T47D (cell line): ENCODE data around the gene DNAI4.
A peak's percentile ranks its signal among the peaks of the same experiment; 100 is the strongest.

ENCODE experiments used
- DNase-seq, 2 experiments: peaks; one replicate each; pipeline versions ENCODE4 v3.0.0 to v3.0.0-alpha.2; 2011 to 2012; ENCODE audit warnings: low read depth in 1 of 2, low spot score in 1 of 2
- JUND ChIP-seq: IDR thresholded peaks from 2 replicates; pipeline ENCODE4 v1.6.1; 2012; ENCODE audit warnings: low read depth
- in situ Hi-C: cut with HindIII; loops from 2 replicates; pipeline ENCODE4 v1.10.0; 2016; ENCODE audit warnings: low sequenced_read_pairs, low pct_unique_long_range_greater_than_20kb

Gene DNAI4

DNA sequence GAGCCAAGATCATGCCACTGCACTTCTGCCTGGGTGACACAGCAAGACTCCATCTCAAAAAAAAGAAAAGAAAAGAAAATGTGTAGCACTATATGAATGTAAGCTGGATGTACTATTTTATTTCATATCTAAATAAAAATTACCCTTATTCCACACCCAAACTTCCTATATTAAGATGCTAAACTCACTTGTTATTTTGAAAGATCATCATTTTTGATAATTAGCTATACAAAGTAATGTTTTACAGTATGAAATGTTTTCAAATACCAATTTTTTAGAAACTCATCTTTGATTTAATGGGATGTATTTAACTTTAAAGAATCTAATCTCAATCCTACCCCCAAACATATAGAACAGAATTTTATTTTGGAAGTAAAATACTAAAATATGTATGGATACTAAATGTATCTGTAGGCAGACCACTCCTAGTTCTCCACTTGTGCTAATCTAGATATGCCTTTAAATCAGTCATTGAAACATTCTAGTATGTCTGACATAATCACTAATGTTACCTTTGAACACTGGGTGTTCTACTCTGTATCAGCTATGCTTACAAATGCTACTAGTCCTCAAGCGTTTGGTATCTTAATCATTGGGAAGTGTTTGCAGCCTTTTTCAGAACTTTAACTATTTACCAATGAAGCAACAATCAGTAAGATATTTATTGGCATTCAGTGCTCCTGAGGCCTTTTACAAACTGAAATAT is 13.0 kb upstream of the DNAI4 start:
- no peak for TF ChIP-seq JUND
- DNase-seq = no peak
- in situ Hi-C loops = no loop called here

DNA sequence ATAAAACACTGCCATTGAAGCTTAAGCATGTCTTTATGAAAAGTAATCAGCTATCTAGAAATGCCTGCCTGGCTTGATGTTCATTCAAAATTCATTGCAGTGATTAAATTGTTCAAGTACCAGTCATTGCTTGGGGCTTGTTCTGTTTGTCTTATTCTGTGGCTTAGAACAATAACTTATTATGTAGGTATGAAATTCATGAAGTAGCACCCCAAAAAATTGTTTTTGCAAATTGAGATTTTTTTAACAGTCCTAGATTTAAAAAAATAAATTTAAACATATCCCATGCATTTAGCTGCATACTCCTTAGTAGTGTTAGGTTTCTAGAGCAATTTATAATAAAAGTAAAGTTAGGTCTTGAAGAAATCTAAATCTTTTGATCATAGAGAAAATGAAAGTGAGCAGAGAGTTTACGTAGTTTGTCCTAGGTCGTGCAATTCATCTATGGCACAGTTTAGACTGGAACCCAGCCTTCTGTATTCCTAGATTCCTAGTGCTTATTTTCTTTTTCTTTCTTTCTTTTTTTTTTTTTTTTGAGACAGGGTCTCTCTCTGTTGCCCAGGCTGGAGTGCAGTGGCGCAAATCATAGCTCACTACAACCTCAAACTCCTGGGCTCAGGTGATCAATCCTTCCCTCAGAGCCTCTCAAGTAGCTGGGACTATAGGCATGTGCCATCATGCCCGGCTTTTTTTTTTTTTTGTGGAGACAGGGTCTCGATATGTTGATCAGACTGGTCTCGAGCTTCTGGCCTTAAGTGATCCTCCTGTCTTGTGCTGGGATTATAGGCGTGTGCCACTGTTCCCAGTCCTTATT is 9.4 kb upstream of the DNAI4 start:
- in situ Hi-C loops = no loop called here
- no peak for TF ChIP-seq JUND

DNA sequence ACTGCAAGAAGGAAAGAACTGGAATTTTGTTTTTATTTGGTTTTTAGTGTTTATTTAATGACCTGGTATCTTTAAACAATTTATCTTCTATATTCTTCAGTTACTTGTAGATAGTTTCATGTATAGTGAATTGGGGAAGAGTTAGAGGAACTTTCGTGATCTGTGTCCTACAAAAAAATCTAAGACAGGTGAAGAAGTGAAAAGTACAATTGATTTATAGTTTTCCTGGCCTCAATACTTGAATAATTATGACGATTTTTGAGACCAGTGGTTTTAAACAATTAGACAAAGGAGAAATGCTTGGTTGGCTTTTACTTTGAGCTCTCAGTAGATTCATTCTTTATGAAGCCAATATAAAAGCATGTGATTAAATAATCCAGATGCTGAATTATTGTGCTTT is 7.6 kb upstream of the DNAI4 start:
- TF ChIP-seq JUND = no peak
- no peak for DNase-seq
- in situ Hi-C loops = no loop called here

More for the DNA sequence above, 9.4 kb upstream of the DNAI4 start:
- peak in 1 of 2 experiments; percentile 23 for DNase-seq

DNA sequence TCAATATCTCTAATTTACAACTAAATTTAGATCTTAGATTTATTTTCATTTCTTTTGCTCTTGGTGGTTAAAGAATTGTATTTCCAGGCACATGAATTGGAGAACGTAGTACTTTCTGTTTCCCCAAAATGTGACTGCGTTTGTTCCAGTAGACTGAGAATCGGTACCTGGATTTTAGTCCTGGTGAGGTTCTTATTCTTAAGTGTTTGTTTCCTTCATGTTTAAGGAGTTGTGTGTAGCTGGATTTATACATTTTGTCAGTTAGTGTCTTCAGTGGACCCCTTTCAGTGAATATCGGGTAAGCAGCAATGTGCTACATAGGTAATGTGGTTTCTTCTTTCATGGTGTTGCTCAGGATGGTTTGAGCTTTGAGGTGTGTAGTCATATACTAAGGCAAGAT is 6.9 kb upstream of the DNAI4 start:
- in situ Hi-C loops = no loop called here
- DNase-seq = no peak
- TF ChIP-seq JUND = no peak

DNA sequence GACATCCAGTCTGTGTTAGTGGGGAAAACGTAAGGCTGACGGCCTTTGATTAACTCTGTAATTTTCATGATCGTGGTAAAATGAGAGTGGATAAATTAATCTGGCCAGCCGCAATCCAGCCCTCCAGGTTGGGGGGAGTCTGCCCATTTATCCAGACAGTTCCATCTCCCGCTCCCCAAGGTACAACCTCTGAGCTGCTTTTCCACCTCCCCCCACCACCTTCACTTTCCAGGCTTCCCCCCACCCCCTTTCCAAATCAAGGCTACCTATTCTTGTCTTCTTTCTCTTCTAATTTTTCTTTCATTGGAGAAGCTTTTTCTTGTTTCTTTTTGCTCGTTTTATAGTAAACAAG is 6.1 kb upstream of the DNAI4 start:
- no peak for DNase-seq
- TF ChIP-seq JUND = no peak
- in situ Hi-C loops = no loop called here

DNA sequence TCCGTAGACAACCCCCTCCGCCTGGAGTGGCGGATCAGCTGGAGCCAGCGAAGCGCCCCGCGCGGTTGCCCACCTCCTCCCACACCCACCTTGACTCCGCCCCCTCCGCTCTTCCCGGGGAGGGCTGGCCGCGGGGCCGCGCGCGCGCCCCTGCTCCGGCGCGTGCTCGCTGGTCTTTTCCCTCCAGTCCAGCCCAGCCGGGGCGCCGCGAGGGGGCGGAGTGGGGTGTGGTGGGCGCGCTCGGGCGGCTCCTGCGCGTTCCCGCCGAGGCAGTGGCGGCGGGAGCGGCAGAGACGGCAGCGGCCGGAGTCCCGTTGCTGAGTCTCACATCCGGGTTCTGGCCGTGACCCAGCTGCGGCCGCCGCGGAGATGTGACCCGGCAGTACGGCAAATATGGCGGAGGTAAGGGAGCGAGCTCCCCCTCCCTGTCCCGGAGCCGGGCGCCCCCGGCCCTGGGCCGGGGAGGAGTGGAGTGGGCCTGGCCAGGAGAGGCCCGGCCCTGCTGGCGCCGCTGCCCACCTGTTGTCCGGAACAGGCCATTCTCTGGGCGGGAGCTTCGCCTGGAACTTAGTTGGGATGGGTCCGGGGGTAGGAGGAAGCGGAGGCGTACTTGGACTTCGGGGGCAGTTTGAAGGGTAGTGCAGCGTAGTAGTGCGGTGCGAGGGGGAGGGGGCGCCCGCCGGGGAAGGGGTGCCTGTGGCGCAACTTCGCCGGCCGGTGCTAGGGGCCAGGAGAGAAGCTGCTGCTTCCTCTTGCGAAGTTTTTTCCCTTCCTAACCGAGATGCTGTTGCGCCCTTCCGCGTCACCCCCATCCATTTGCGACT is 5.6 kb upstream of the DNAI4 start:
- peak; percentile 41 to 93 for DNase-seq
- in situ Hi-C loops = no loop called here
- TF ChIP-seq JUND = no peak

DNA sequence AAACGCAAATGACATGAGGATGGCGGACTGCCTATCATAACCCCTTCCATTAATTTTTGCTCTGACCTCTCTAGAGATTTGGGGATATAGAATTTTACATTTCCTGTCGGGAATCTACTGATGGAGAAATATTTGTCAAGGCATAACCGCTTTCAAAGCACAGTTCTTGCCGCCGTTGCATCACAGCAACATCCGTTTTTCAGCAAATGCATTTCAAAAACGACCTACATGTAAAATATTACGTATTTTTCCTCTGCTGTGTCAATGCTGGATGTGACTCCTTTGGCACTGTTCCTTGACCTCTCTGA is 5.0 kb upstream of the DNAI4 start:
- no peak for TF ChIP-seq JUND
- in situ Hi-C loops = no loop called here
- DNase-seq = no peak

DNA sequence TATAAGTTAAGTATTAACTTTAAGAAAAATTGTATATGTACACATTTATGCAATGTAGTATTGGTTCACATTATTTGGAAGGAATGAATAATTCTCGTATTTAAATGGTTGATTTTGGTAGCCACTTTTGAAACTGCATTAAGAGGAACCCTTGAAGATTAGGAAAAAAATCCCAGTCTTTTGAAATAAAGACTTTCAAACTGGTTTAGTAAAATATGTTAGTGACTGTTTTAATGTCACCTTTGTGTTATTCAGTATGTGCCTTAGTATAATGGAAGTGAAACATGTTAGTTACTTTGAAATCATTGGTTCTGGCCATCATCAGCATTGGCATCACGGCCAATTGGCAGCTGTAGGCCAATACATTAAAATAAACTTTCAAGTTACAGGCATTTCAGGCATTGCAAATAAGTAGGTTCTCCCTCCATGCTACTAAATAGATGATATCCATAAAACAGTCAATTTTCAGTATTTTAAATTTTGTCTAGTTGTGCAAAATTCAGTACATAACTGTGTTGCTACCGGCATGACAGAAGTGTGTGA is 4.6 kb upstream of the DNAI4 start:
- in situ Hi-C loops = no loop called here
- TF ChIP-seq JUND = no peak
- no peak for DNase-seq

DNA sequence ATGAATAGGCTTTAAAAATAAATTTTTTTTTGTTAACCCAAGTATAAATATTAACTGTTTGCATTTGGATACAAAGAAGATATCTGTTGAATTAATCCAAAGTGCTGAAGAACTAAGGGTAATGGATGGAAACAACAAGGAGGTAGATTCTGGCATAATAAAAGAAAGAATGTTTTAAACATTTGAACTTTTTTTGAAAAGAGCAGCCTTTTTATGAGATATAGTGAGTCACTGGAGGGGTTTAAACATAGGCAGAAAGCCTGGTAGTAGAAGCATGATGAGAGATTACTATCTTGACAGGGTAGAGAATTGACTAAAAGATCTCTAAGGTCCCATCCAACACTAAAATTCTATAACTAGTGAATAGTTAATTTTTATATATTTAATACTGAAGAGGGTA is 2.9 kb upstream of the DNAI4 start:
- DNase-seq = no peak
- in situ Hi-C loops = no loop called here
- TF ChIP-seq JUND = no peak

DNA sequence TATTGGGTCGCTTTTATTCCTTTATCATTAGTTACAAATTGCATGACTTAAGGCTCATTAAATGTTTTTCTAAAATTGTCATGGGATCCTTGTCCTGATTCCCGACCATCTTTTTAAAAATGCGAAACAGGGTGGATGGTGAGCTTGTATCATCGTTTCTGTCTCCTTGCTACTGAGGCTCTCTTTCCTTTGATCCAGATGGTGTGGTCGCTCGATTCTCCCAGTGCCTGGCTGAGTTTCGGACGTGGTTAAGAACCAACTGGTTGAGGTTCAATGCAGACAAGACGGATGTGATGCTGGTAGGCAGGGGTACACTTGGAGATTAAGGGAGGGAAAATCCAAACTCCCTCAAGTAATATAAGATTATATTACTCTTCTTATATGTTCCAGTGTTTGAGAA is 1.3 kb upstream of the DNAI4 start:
- in situ Hi-C loops = no loop called here
- peak in 1 of 2 experiments; percentile 1 for DNase-seq

DNA sequence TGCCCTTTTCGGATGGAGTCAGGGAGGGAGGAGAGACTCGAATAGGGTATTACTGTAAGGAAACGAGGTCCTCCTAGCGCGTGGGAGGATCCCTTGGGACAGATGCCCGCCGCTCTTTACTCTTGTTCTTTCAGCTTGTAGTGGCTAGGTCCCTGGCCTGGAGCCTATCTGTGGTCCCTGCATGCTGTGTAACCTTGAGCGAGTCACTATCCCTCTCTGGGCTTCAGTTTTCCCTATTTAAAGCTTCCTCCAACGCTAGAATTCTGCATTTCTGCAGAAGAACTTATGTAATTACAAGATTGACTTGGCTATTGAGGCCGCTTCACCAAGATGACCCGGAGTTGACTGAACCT is 878 bp upstream of the DNAI4 start:
- in situ Hi-C loops = no loop called here
- TF ChIP-seq JUND = no peak

More for the DNA sequence above, 1.3 kb upstream of the DNAI4 start:
- no peak for TF ChIP-seq JUND

DNA sequence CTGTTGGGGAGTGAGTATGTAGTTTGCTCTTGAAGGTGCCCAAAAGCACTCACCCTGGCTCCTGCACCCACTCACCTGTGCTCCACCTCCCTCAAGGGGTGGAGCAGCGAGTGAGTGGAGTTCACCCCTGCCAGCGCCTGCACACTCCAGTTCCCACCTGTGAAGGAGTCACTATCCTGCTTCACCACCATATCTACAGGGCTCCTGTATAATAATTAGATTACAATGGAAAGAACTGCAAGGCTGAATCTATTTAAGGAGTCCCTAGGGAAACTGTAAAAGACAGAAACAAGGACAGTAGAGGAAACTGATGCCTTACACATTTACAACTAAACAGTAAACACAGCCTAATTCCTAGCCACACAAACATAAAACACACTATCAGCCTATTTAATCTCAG is 4.1 kb downstream of the DNAI4 start:
- in situ Hi-C loops = no loop called here
- no peak for DNase-seq
- no peak for TF ChIP-seq JUND

More for the DNA sequence above, 878 bp upstream of the DNAI4 start:
- no peak for DNase-seq

DNA sequence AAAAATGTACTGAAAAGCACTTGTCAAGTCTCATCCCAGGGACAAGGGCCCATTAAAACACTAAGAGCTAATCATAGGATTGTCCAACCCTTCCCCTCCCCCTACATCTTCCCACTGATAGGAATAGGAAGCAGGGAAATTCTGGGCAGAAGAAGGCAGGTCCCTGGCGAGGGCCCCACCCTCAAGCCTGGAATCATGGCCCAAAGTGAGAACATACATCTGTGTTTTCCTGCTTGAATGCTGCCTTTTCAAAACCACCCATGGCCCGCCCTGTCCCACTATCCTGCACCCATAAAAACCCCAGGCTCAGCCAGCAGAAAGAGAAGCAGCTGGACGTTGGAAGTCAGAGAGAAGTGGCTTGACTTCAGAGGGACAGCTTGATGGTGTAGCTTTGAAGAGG is 4.8 kb downstream of the DNAI4 start:
- DNase-seq = no peak
- in situ Hi-C loops = no loop called here
- no peak for TF ChIP-seq JUND
